PFSK-1 (cell line): Measurements from ENCODE around the gene SDK1.

Experiments
- POLR2AphosphoS5 ChIP-seq: IDR thresholded peaks from 2 replicates; pipeline ENCODE4 v1.6.1; 2012; ENCODE audit warnings: low read depth, mild to moderate bottlenecking, control low read depth, low read length, moderate library complexity
- SIN3A ChIP-seq: IDR thresholded peaks from 2 replicates; pipeline ENCODE4 v1.6.1; 2012; ENCODE audit warnings: mild to moderate bottlenecking, low read length, moderate library complexity, borderline replicate concordance; ENCODE audit not compliant: insufficient read depth
- TAF1 ChIP-seq: IDR thresholded peaks from 2 replicates; pipeline ENCODE4 v1.6.1; 2012; ENCODE audit warnings: low read length, control low read depth, borderline replicate concordance; ENCODE audit not compliant: insufficient read depth
- TF ChIP-seq, protein P1 (sequence below), 2 experiments: IDR thresholded peaks; 2 replicates each; pipeline versions ENCODE4 v1.6.1 to v1.8.0; 2011 to 2012; ENCODE audit warnings: low read depth in 2 of 2, low read length in 2 of 2, control low read depth in 1 of 2, inconsistent platforms in 1 of 2, mild to moderate bottlenecking in 1 of 2, moderate library complexity in 1 of 2; ENCODE audit not compliant: insufficient read depth in 1 of 2

GRCh38 chr7:4017081-4017480 lies 716.0 kb downstream of the SDK1 start:
- TF ChIP-seq POLR2AphosphoS5 (no peak), SIN3A (no peak), TAF1 (no peak)
- TF ChIP-seq, protein P1, sequence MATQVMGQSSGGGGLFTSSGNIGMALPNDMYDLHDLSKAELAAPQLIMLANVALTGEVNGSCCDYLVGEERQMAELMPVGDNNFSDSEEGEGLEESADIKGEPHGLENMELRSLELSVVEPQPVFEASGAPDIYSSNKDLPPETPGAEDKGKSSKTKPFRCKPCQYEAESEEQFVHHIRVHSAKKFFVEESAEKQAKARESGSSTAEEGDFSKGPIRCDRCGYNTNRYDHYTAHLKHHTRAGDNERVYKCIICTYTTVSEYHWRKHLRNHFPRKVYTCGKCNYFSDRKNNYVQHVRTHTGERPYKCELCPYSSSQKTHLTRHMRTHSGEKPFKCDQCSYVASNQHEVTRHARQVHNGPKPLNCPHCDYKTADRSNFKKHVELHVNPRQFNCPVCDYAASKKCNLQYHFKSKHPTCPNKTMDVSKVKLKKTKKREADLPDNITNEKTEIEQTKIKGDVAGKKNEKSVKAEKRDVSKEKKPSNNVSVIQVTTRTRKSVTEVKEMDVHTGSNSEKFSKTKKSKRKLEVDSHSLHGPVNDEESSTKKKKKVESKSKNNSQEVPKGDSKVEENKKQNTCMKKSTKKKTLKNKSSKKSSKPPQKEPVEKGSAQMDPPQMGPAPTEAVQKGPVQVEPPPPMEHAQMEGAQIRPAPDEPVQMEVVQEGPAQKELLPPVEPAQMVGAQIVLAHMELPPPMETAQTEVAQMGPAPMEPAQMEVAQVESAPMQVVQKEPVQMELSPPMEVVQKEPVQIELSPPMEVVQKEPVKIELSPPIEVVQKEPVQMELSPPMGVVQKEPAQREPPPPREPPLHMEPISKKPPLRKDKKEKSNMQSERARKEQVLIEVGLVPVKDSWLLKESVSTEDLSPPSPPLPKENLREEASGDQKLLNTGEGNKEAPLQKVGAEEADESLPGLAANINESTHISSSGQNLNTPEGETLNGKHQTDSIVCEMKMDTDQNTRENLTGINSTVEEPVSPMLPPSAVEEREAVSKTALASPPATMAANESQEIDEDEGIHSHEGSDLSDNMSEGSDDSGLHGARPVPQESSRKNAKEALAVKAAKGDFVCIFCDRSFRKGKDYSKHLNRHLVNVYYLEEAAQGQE (IDR thresholded peaks at IDR 0.05; ENCODE audit: insufficient read depth in 1 of 2, low read depth in 2 of 2, low read length in 2 of 2), result no peak
